ENCODE data around the gene ATP6AP1. TPM values are rescaled to one million over a fixed set of nuclear protein-coding genes. Genes with fewer than 3 reads are reported as not detected.

ATP6AP1 gene
- total and polyA plus RNA-seq, 2 donors from 2014 or later = 121 to 205 TPM

- FAIRE-seq (no peak), DNase-seq (no peak)
Measured at GRCh38 chrX:154452823-154453222, 24.3 kb downstream of the ATP6AP1 start.

DNA sequence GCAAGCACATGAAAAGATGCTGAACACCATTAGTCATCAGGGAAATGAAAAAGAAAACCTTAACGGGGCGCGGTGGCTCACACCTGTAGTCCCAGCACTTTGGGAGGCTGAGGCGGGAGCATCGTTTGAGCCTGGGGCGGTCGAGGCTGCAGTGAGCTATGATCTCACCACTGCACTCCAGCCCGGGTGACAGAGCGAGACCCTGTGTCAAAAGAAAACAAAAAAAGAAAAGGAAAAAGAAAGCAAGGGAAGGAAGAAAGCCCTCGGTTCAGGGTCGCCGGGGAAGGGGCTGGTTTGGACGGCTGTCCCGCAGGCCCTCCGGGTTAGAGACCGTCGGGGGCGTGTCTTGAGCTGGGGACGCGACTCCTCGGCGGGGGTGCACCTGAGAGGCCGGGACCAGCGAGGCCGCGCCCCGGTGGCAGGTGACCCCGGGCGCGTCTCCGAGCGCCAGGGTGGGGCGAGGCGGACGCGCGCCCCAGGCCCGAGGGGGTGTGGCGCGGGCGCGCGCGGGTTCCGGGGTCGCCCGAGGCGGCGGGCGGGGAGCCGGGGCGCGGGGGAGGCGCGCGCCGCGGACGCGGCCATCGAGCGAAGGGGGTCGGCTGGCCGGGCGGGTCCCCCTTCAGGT is 29.1 kb downstream of the ATP6AP1 start:
- no peaks in the 10 kb centered on the region for H3K27me3 ChIP-seq (ENCODE audit: control insufficient read depth, insufficient read depth, low read length)
- DNase-seq = peak in 3 of 5 donors; percentile 33 to 59 (median 58)
- H3K27ac ChIP-seq (ENCODE audit: low read depth in 2 of 2, low read length in 2 of 2) = no peak overlapping the region
- no peaks in the 10 kb centered on the region for H3K4me1 ChIP-seq (ENCODE audit: control insufficient read depth in 2 of 3, insufficient read depth in 2 of 3, low read depth in 1 of 3, low read length in 3 of 3)
- H3K4me3 ChIP-seq (ENCODE audit: low read length in 3 of 3) = peak overlapping the region in 1 of 3 donors; percentile 47
- H3K36me3 ChIP-seq (ENCODE audit: control insufficient read depth in 2 of 3, insufficient read depth in 3 of 3, low read length in 3 of 3) = no peaks in the 10 kb centered on the region
- H3K9me3 ChIP-seq (ENCODE audit: control insufficient read depth in 2 of 3, insufficient read depth in 1 of 3, low read length in 3 of 3) = no peaks in the 10 kb centered on the region
- TF ChIP-seq, protein P1, sequence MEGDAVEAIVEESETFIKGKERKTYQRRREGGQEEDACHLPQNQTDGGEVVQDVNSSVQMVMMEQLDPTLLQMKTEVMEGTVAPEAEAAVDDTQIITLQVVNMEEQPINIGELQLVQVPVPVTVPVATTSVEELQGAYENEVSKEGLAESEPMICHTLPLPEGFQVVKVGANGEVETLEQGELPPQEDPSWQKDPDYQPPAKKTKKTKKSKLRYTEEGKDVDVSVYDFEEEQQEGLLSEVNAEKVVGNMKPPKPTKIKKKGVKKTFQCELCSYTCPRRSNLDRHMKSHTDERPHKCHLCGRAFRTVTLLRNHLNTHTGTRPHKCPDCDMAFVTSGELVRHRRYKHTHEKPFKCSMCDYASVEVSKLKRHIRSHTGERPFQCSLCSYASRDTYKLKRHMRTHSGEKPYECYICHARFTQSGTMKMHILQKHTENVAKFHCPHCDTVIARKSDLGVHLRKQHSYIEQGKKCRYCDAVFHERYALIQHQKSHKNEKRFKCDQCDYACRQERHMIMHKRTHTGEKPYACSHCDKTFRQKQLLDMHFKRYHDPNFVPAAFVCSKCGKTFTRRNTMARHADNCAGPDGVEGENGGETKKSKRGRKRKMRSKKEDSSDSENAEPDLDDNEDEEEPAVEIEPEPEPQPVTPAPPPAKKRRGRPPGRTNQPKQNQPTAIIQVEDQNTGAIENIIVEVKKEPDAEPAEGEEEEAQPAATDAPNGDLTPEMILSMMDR (IDR thresholded peaks at IDR 0.05; ENCODE audit: borderline replicate concordance, extremely low read depth, insufficient read depth) = no peak
- H3K9ac ChIP-seq (ENCODE audit: low read length in 3 of 3) = no peak overlapping the region
- no peak for FAIRE-seq
- intact Hi-C loops (cut with DNase I) = no loop called here

More at GRCh38 chrX:154452823-154453222, 24.3 kb downstream of the ATP6AP1 start:
- H3K4me1 ChIP-seq (ENCODE audit: control insufficient read depth in 2 of 3, insufficient read depth in 2 of 3, low read depth in 1 of 3, low read length in 3 of 3) = no peaks in the 10 kb centered on the region
- H3K9ac ChIP-seq (ENCODE audit: low read length in 3 of 3) = no peak overlapping the region
- TF ChIP-seq, protein P1 (IDR thresholded peaks at IDR 0.05; ENCODE audit: borderline replicate concordance, extremely low read depth, insufficient read depth) = no peak
- H3K36me3 ChIP-seq (ENCODE audit: control insufficient read depth in 2 of 3, insufficient read depth in 3 of 3, low read length in 3 of 3) = peaks cover 0 to 7% (median 5%) of the 10 kb centered on the region in 3 donors
- intact Hi-C loops (cut with DNase I) = no loop called here
- no peak overlapping the region for H3K27ac ChIP-seq (ENCODE audit: low read depth in 2 of 2, low read length in 2 of 2)
- no peaks in the 10 kb centered on the region for H3K27me3 ChIP-seq (ENCODE audit: control insufficient read depth, insufficient read depth, low read length)
- no peak overlapping the region for H3K4me3 ChIP-seq (ENCODE audit: low read length in 3 of 3)
- no peaks in the 10 kb centered on the region for H3K9me3 ChIP-seq (ENCODE audit: control insufficient read depth in 2 of 3, insufficient read depth in 1 of 3, low read length in 3 of 3)

DNA sequence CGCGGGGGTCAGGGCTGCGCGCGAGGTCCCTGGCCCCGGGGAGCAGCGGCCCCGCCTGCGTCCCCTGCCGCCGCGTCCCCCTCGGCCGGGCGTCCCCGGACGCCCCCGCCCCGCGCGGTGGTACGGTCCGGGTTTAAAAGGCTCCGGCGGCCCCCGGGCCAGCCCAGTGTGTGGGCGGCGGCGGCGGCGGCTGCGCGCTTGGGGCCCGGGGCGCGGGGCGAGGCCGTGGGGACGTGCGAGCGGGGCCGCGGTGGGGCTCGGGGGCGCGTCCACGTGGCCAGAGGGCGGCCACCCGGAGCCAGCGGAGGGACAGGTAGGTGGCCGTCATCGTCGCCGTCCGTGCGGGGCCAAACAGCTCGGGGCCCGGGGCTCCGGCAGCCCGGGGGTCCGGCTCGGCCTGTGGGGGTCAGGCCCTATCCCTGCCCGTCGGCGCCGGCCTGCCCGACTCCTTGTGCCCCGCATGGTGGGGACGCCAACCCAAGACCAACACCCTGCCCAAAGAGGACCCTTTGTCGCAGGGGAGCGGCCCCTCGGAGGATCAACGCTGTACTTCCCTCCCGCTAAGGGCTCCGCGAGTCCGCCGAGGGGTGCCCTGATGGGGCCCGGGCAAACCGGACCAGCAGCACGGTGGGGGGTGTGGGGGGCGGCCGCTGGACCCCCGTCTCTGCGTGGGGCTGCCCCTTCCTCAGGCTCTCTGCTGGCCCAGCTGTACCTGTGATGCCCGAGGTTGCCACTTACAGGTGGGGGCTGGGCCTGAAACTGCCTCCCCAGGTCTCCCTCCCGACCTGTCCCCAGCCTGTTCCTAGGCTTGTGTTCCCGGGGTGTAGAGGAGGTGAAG is 29.9 kb downstream of the ATP6AP1 start, which contains the start of gene PLXNA3:
Gene PLXNA3 (plus strand): TSS at position 166 of the 838 bp plus-strand sequence. CDS start 1,903 bp downstream, outside the sequence.
- DNase-seq (peak in 2 of 5 donors; percentile 53 to 70), FAIRE-seq (no peak)
- no peaks in the 10 kb centered on the region for H3K36me3 ChIP-seq (ENCODE audit: control insufficient read depth in 2 of 3, insufficient read depth in 3 of 3, low read length in 3 of 3)
- H3K27me3 ChIP-seq (ENCODE audit: control insufficient read depth, insufficient read depth, low read length) = no peaks in the 10 kb centered on the region
- TF ChIP-seq, protein P1 (IDR thresholded peaks at IDR 0.05; ENCODE audit: borderline replicate concordance, extremely low read depth, insufficient read depth) = no peak
- no peaks in the 10 kb centered on the region for H3K4me1 ChIP-seq (ENCODE audit: control insufficient read depth in 2 of 3, insufficient read depth in 2 of 3, low read depth in 1 of 3, low read length in 3 of 3)
- no peak within 1 kb of the TSS for H3K9ac ChIP-seq (ENCODE audit: low read length in 3 of 3)
- H3K27ac ChIP-seq (ENCODE audit: low read depth in 2 of 2, low read length in 2 of 2) = no peak within 1 kb of the TSS
- peak within 1 kb of the TSS; percentile 10 to 47 (median 36) for H3K4me3 ChIP-seq (ENCODE audit: low read length in 3 of 3)
- H3K9me3 ChIP-seq (ENCODE audit: control insufficient read depth in 2 of 3, insufficient read depth in 1 of 3, low read length in 3 of 3) = no peaks in the 10 kb centered on the region
- intact Hi-C loops (cut with DNase I) = no loop called here
